GM12878 (cell line): ENCODE measurements around the gene RNF44.

ENCODE experiments used
- DPF2 ChIP-seq: fragments of 450-650 bp; IDR thresholded peaks from 2 replicates; pipeline ENCODE4 v1.6.1; 2017; ENCODE audit warnings: mild to moderate bottlenecking
- POLR2A ChIP-seq: IDR thresholded peaks from 2 replicates; pipeline ENCODE4 v1.6.1; 2011; ENCODE audit warnings: low read depth, mild to moderate bottlenecking, low read length
- TF ChIP-seq, protein P1 (sequence below), 3 experiments: IDR thresholded peaks in 2 of 3; conservative IDR thresholded peaks in 1 of 3; 2 replicates each; pipeline ENCODE4 v1.5.1; 2011; ENCODE audit warnings: low read depth in 3 of 3, low read length in 3 of 3, mild to moderate bottlenecking in 3 of 3, control low read depth in 2 of 3, moderate library complexity in 2 of 3, inconsistent platforms in 1 of 3, mixed read lengths in 1 of 3; ENCODE audit not compliant: control insufficient read depth in 2 of 3, insufficient read depth in 1 of 3; ENCODE audit errors: extremely low read depth in 1 of 3

DNA sequence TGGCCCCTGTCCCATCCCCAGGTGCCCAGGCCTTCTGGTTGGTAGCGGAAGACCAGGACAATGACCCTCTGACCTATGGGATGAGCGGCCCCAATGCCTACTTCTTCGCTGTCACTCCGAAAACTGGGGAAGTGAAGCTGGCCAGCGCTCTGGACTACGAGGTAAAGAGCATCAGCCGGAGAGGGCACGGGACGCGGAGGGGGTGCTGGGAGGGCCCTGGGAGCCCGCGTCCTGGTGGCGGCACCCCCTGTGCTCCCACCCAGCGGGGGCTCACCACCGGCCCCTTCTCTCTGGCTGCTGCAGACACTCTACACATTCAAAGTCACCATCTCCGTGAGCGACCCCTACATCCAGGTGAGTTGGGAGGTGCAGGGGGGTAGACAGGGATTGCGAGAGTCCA is 31.5 kb upstream of the RNF44 start:
- no peak for TF ChIP-seq DPF2
- TF ChIP-seq, protein P1, sequence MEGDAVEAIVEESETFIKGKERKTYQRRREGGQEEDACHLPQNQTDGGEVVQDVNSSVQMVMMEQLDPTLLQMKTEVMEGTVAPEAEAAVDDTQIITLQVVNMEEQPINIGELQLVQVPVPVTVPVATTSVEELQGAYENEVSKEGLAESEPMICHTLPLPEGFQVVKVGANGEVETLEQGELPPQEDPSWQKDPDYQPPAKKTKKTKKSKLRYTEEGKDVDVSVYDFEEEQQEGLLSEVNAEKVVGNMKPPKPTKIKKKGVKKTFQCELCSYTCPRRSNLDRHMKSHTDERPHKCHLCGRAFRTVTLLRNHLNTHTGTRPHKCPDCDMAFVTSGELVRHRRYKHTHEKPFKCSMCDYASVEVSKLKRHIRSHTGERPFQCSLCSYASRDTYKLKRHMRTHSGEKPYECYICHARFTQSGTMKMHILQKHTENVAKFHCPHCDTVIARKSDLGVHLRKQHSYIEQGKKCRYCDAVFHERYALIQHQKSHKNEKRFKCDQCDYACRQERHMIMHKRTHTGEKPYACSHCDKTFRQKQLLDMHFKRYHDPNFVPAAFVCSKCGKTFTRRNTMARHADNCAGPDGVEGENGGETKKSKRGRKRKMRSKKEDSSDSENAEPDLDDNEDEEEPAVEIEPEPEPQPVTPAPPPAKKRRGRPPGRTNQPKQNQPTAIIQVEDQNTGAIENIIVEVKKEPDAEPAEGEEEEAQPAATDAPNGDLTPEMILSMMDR (IDR thresholded peaks at IDR 0.05 in 2 of 3, conservative IDR thresholded peaks at IDR 0.05 in 1 of 3; ENCODE audit: control insufficient read depth in 2 of 3, extremely low read depth in 1 of 3, insufficient read depth in 1 of 3, low read depth in 3 of 3, low read length in 3 of 3), result no peak
- no peak for TF ChIP-seq POLR2A
